NCI-H2029 treated with DMSO at 0.1 percent for 48 hours (cell line): ENCODE results near the gene ST8SIA4.
"Not testable (repeated sequence)": the region's sequence is repeated elsewhere in the genome, so short reads cannot be mapped to it uniquely, and the experiment has no call there.

Experiments used
- DNase-seq: peaks from one replicate; lab custom pipeline; 2025; lab: John Stamatoyannopoulos, UW

Gene ST8SIA4

GRCh38 chr5:100828071-100828897, 74.8 kb downstream of the ST8SIA4 start:
- DNase-seq, result no peak

- DNase-seq, result peak; percentile 16
Measured at GRCh38 chr5:100827481-100827889, 75.6 kb downstream of the ST8SIA4 start.

GRCh38 chr5:100826133-100826532, 76.9 kb downstream of the ST8SIA4 start:
- DNase-seq, result no peak

- no peak for DNase-seq
Measured at GRCh38 chr5:100824635-100825034, 78.4 kb downstream of the ST8SIA4 start.

- DNase-seq, result no peak
Measured at GRCh38 chr5:100823812-100824211, 79.3 kb downstream of the ST8SIA4 start.

DNA sequence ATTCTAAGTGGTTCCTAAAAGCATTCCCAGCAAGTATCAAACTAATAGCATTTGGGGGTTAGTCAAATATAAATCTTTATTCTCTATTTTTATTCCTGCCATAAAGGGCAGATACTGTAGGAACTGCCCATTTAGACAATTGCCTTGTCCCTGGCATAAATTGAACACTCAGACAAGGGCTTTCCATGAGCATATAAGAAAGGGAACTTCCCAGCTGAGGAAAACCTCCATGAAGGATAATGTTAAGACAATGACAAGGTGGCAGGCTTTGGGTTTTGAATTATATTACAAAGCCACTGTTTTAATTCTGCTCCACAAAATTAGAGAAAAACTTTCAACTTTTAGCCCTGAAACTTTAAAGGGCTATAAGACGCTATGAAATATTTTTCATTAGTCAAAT, 81.3 kb downstream of the ST8SIA4 start:
- no peak for DNase-seq

DNA sequence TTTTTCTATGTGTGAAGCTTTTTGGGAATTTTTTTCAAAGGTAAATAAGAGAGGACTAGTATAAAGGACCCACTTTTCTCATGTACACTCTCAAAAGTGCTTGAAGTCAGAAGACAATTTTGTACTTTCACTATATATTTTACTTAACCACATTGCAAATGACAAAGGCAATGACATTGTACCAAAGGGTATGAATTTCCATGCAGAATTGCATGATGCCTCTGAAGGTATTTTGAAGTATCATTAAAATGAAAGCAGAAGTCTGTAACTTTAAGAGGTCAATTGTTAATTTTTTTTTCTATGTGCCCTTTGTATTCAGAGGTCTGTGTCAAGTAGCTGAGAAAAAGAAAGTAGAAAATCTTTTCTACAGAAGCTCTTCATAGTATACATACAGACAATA, 84.7 kb downstream of the ST8SIA4 start:
- DNase-seq, result no peak

GRCh38 chr5:100803397-100803796, 99.7 kb downstream of the ST8SIA4 start:
- peak; percentile 29 for DNase-seq

DNA sequence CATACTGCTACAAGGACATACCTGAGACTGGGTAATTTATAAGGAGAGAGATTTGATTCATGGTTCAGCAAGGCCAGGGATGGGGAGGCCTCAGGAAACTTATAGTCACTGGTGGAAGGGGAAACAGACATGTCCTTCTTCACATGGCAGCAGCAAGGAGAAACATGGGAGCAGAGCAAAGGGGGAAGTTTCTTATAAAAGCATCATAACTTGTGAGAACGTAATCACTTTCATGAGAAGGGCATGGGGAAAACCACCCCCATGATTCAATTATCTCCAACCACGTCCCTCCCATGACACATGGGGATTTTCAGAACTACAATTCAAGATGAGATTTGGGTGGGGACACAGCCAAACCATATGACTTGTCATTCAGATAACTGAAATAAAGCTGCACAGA, 100.9 kb downstream of the ST8SIA4 start:
- DNase-seq, result no peak

DNA sequence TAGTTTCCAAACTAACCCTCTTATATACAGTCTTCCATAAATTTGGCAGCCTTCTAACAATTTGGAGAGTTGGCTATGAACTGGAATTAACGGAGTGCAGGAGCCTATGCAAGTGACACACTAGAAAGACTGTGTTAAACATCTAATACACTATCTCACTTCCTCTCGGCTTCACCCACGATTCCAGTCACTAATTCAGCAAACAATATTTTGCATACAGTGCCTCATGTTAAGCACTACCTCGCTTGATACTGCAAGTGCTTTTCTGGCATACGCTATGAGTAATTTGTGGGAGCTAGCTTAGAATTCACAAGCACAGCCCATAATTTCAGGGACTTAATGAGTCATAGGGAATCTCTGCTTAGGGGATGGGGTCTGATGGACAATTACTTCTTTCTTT, 102.5 kb downstream of the ST8SIA4 start:
- DNase-seq, result no peak

DNA sequence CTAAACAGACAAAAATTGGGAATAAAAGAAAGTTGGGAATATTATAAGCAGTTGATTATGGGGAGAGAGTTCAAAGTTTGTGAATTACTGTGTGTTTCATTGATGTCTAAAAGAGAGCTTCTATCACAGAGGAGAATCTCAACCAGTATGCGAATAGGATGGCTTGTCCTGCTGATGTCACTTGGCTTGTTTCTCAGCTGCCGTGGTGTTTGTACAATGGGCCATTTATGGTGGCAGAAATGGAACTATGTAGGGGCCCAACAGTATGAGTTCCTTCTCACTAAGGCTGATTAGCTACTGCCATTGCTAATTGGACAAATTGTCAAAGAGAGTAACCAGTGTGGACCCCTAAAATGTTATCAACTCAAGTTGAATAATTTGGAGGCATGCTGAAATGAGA, 103.9 kb downstream of the ST8SIA4 start:
- no peak for DNase-seq

DNA sequence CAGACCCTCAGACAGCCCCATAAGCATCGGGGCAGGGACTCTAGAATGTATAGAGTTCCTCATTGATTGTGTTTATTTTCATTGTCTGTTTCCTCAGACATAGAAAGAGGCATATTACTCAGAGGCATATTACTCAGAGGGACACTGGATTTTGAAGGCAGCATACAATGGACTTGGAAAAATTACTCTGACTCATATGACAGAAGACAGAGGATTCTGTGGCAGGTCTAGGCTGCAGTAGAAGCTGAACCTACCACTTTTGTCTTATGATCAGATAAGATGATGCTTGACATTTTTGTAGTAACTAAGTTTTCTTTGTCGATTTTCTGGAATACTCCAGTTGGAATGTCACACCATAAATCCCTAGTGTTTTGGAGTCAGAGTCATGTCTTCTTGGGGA, 105.2 kb downstream of the ST8SIA4 start:
- DNase-seq, result no peak

GRCh38 chr5:100796851-100797250, 106.2 kb downstream of the ST8SIA4 start:
- DNase-seq, result no peak

DNA sequence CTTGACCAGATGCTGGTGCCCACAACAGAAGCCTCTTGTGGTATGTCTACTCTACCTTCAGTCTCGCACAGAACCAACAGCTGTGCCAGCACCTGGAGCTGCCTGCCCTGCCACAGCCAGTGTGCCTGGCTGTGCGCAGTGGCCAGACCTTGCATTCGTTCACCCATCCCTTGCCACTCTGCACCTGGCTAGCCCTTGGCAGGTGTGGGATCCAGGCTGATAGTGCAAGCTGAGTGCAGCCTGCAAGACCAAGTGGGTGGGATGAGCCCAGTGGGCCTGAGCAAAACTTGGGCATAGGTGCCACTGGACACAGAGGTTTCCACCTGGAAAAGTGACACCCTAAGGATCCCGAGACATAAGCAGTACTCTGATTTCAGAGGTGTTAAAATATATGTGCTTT, 108.2 kb downstream of the ST8SIA4 start:
- DNase-seq, result no peak

- no peak for DNase-seq
Measured at GRCh38 chr5:100794218-100794617, 108.9 kb downstream of the ST8SIA4 start.

DNA sequence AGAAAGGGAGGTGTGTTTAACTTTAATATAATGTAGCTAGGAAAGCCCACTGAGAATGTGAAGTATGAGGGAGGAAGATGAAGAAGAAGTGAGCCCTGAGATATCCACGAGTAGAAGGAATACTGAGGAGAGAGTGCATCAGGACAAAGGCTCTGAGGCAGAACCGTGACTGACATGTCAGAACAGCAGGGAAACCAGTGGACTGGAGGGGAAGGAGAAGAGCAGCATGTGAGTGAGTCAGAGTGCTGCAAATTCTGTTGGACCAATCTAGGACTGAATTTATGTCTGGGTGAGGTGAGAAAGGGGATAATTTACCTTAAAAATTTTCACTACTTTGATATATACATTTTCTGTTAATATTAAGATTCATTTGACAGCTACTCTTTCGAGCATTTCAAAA, 110.3 kb downstream of the ST8SIA4 start:
- DNase-seq, result no peak

GRCh38 chr5:100791391-100791790, 111.7 kb downstream of the ST8SIA4 start:
- no peak for DNase-seq

- DNase-seq, result no peak
Measured at GRCh38 chr5:100790951-100791350, 112.1 kb downstream of the ST8SIA4 start.

- no peak for DNase-seq
Measured at GRCh38 chr5:100790170-100790665, 112.9 kb downstream of the ST8SIA4 start.

- DNase-seq, result no peak
Measured at GRCh38 chr5:100789694-100790093, 113.4 kb downstream of the ST8SIA4 start.

- DNase-seq, result no peak
Measured at GRCh38 chr5:100788417-100788816, 114.7 kb downstream of the ST8SIA4 start.

DNA sequence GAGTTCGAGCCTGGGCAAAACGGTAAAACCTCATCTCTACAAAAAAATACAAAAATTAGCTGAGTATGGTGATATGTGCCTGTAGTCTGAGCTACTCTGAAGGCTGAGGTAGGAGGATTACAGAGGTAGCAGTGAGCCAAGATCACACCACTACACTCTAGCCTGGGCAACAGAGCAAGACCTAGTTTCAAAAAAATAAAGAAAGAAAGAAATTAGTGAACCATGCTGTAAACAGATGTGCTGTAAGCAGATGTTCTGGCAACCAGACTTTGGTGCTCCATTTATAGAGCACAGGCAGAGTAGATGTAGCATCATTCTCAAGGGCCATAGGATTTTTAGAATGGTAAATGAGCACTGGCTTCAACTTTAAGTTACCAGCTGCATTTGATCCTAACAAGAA, 115.4 kb downstream of the ST8SIA4 start:
- DNase-seq, result no peak

DNA sequence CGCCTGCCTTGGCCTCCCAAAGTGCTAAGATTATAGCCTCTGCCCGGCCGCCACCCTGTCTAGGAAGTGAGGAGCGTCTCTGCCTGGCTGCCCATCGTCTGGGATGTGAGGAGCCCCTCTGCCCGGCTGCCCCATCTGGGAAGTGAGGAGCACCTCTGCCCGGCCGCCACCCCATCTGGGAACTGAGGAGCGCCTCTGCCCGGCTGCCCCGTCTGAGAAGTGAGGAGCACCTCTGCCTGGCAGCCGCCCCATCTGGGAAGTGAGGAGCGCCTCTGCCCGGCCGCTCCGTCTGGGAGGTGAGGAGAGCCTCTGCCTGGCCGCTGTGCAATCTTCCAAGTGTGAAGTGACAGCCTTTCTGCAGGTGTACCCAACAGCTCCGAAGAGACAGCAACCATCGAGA, 117.5 kb downstream of the ST8SIA4 start:
- not testable (repeated sequence) for DNase-seq

- no peak for DNase-seq
Measured at GRCh38 chr5:100780376-100780870, 122.7 kb downstream of the ST8SIA4 start.
